GM23338 (cell line): ENCODE results near the gene INSRR. TPM values are rescaled to one million over a fixed set of nuclear protein-coding genes. Genes with fewer than 3 reads are reported as not detected.

Experiments
- ATAC-seq: fragments of 200-7000 bp; cut with Tn5 transposase; 3 replicates; pipeline ENCODE4 v1.9.1; 2020
- DNase-seq: peaks from one replicate; pipeline ENCODE4 v3.0.0-alpha.2; 2015; ENCODE audit warnings: low spot score
- H2AFZ ChIP-seq: fragments of 200-600 bp; sonication (generic); 2 replicates; pipeline ENCODE4 v1.8.0; 2016; ENCODE audit warnings: antibody characterized with exemption, mild to moderate bottlenecking, moderate library complexity
- H3F3A ChIP-seq: fragments of 200-600 bp; sonication (generic); replicated peaks from 2 replicates; pipeline ENCODE4 v1.8.0; 2017; ENCODE audit warnings: antibody characterized with exemption, mixed run types, low read depth
- H3K27ac ChIP-seq: fragments of 200-600 bp; sonication (generic); 2 replicates; pipeline ENCODE4 v1.6.1; 2016; ENCODE audit warnings: low read depth
- H3K27me3 ChIP-seq: fragments of 200-600 bp; sonication (generic); 2 replicates; pipeline ENCODE4 v1.8.0; 2016; ENCODE audit warnings: mild to moderate bottlenecking, mixed run types, moderate library complexity; ENCODE audit not compliant: insufficient read depth
- H3K36me3 ChIP-seq: fragments of 200-600 bp; sonication (generic); 2 replicates; pipeline ENCODE4 v1.8.0; 2016; ENCODE audit warnings: mild to moderate bottlenecking; ENCODE audit not compliant: insufficient read depth
- H3K4me1 ChIP-seq: fragments of 200-600 bp; sonication (generic); 2 replicates; pipeline ENCODE4 v1.8.0; 2016; ENCODE audit warnings: mild to moderate bottlenecking, moderate library complexity; ENCODE audit not compliant: insufficient read depth
- H3K4me2 ChIP-seq: fragments of 200-600 bp; sonication (generic); 2 replicates; pipeline ENCODE4 v1.7.1; 2017; ENCODE audit warnings: mixed run types
- H3K4me3 ChIP-seq: fragments of 200-600 bp; sonication (generic); 2 replicates; pipeline ENCODE4 v1.6.1; 2016; ENCODE audit warnings: mixed run types
- H3K79me2 ChIP-seq: fragments of 200-600 bp; sonication (generic); replicated peaks from 2 replicates; pipeline ENCODE4 v1.8.0; 2017; ENCODE audit warnings: mild to moderate bottlenecking; ENCODE audit not compliant: insufficient read depth
- H3K9me2 ChIP-seq: fragments of 200-600 bp; sonication (generic); 2 replicates; pipeline ENCODE4 v1.8.0; 2017; ENCODE audit not compliant: insufficient read depth
- H4K20me1 ChIP-seq: fragments of 200-600 bp; sonication (generic); replicated peaks from 2 replicates; pipeline ENCODE4 v1.8.0; 2017; ENCODE audit warnings: mild to moderate bottlenecking; ENCODE audit not compliant: insufficient read depth
- H3K27ac Mint-ChIP-seq: 2 replicates; pipeline ENCODE4 v1.8.0; 2020; ENCODE audit warnings: inconsistent platforms, mild to moderate bottlenecking, moderate library complexity, mixed read lengths
- H3K27me3 Mint-ChIP-seq: 3 replicates; pipeline ENCODE4 v1.8.0; 2022; ENCODE audit warnings: low read depth, mild to moderate bottlenecking, moderate library complexity, mixed read lengths, inconsistent platforms; ENCODE audit not compliant: insufficient read depth, poor library complexity
- H3K36me3 Mint-ChIP-seq: 3 replicates; pipeline ENCODE4 v1.8.0; 2021; ENCODE audit warnings: low read depth, mild to moderate bottlenecking, inconsistent platforms, moderate library complexity, mixed read lengths
- H3K4me1 Mint-ChIP-seq: 3 replicates; pipeline ENCODE4 v1.8.0; 2020; ENCODE audit warnings: mild to moderate bottlenecking, inconsistent platforms, mixed read lengths
- H3K4me3 Mint-ChIP-seq: 3 replicates; pipeline ENCODE4 v1.8.0; 2021; ENCODE audit warnings: moderate library complexity, mild to moderate bottlenecking, inconsistent platforms, mixed read lengths
- H3K9me3 Mint-ChIP-seq: 3 replicates; pipeline ENCODE4 v1.8.0; 2020; ENCODE audit warnings: moderate library complexity, mild to moderate bottlenecking, inconsistent platforms, mixed read lengths
- CREB1 ChIP-seq: fragments of 250-450 bp; sonication (Bioruptor Pico); IDR thresholded peaks from 2 replicates; pipeline ENCODE4 v1.5.0; 2020; ENCODE audit warnings: low read depth, mild to moderate bottlenecking, moderate library complexity
- CTCF ChIP-seq, 2 experiments: fragments of 200-600 bp in 1 of 2; sonication (generic) in 1 of 2; conservative IDR thresholded peaks; 2 replicates each; pipeline versions ENCODE4 v1.5.1 to v1.6.1; 2016 to 2017; ENCODE audit warnings: antibody characterized with exemption in 2 of 2, low read depth in 2 of 2, mild to moderate bottlenecking in 2 of 2, moderate library complexity in 1 of 2
- ETS1 ChIP-seq: IDR thresholded peaks from 2 replicates; pipeline ENCODE4 v1.6.1; 2016; ENCODE audit warnings: antibody characterized with exemption
- EZH2 ChIP-seq: fragments of 200-600 bp; sonication (generic); IDR thresholded peaks from one replicate; pipeline ENCODE4 v1.8.0; 2017; ENCODE audit warnings: antibody characterized with exemption, mild to moderate bottlenecking, low read depth; ENCODE audit not compliant: unreplicated experiment
- EZH2phosphoT487 ChIP-seq: fragments of 200-600 bp; sonication (generic); IDR thresholded peaks from one replicate; pipeline ENCODE4 v1.8.1; 2018; ENCODE audit warnings: antibody characterized with exemption; ENCODE audit not compliant: unreplicated experiment
- NANOG ChIP-seq: IDR thresholded peaks from 2 replicates; pipeline ENCODE4 v1.6.1; 2016; ENCODE audit warnings: antibody characterized with exemption, borderline replicate concordance
- POLR2AphosphoS5 ChIP-seq: IDR thresholded peaks from 2 replicates; pipeline ENCODE4 v1.6.1; 2016; ENCODE audit warnings: antibody characterized with exemption, low read depth
- REST ChIP-seq: IDR thresholded peaks from one replicate; pipeline ENCODE4 v1.6.1; 2018; ENCODE audit warnings: antibody characterized with exemption; ENCODE audit not compliant: unreplicated experiment
- ZNF114 ChIP-seq: fragments of 250-450 bp; sonication (Bioruptor Pico); IDR thresholded peaks from 2 replicates; pipeline ENCODE4 v1.5.0; 2020; ENCODE audit warnings: mild to moderate bottlenecking, moderate library complexity
- ZNF331 ChIP-seq: fragments of 250-450 bp; sonication (Bioruptor Pico); IDR thresholded peaks from 2 replicates; pipeline ENCODE4 v1.5.0; 2020; ENCODE audit warnings: low read depth, mild to moderate bottlenecking, moderate library complexity
- ZNF462 ChIP-seq: fragments of 250-450 bp; sonication (Bioruptor Pico); IDR thresholded peaks from 2 replicates; pipeline ENCODE4 v1.5.0; 2020; ENCODE audit warnings: mild to moderate bottlenecking, moderate library complexity
- polyA plus RNA-seq: library from polyadenylated mRNA; unstranded; fragments of >200 nt; fragmentation: Nextera tagmentation; extraction: Ambion mirVana; gene quantifications from 2 replicates; pipeline ENCODE4 v1.2.1, GENCODE V29; 2016
- total RNA-seq: library from RNA; depleted of rRNA; stranded (reverse); fragments of >200 nt; shearing (Covaris generic); gene quantifications from 2 replicates; pipeline ENCODE4 v1.2.3, GENCODE V29; 2014

INSRR gene
- total and polyA plus RNA-seq, 2 experiments from 2014 or later: not detected

- TF ChIP-seq CTCF (conservative IDR thresholded peaks at IDR 0.05; ENCODE audit: low read depth in 2 of 2): no peak; a peak in 1 of 4 replicates
These were observed 26.5 kb downstream of the INSRR start (continued) for GRCh38 chr1:156832434-156832833.

- H3K4me3 ChIP-seq: no peak overlapping the region
- H3K27ac Mint-ChIP-seq: no peak overlapping the region
- peak overlapping the region; percentile 1; the same call in 1 of the 2 replicates for H2AFZ ChIP-seq
- H3K36me3 ChIP-seq: no peaks in the 10 kb centered on the region
- no peak overlapping the region for H3K27ac ChIP-seq
- no peaks in the 10 kb centered on the region for H4K20me1 ChIP-seq
- no peaks in the 10 kb centered on the region for H3K9me3 Mint-ChIP-seq
- H3K36me3 Mint-ChIP-seq: no peaks in the 10 kb centered on the region
- H3K4me3 Mint-ChIP-seq: no peak overlapping the region; the same call in 2 of the 3 replicates
- H3K27me3 Mint-ChIP-seq: peaks cover 5% of the 10 kb centered on the region
- H3K4me1 Mint-ChIP-seq: no peaks in the 10 kb centered on the region
- no peak for DNase-seq
- H3K4me2 ChIP-seq: no peak overlapping the region
- H3F3A ChIP-seq: no peaks in the 10 kb centered on the region
- H3K4me1 ChIP-seq: no peaks in the 10 kb centered on the region
- peak; percentile 44; the same call in 2 of the 3 replicates for ATAC-seq
- H3K79me2 ChIP-seq: no peaks in the 10 kb centered on the region
- no peaks in the 10 kb centered on the region for H3K9me2 ChIP-seq
- no peaks in the 10 kb centered on the region for H3K27me3 ChIP-seq
- no peak for TF ChIP-seq CREB1 (CRISPR knock-in tag)
- no peak for TF ChIP-seq EZH2
- TF ChIP-seq ZNF331 (CRISPR knock-in tag): no peak
- no peak for TF ChIP-seq ZNF114 (CRISPR knock-in tag)
- no peak for TF ChIP-seq EZH2phosphoT487
- no peak for TF ChIP-seq ZNF462 (CRISPR knock-in tag)
- no peak for TF ChIP-seq ETS1
- TF ChIP-seq REST: no peak
- TF ChIP-seq NANOG: no peak
- no peak for TF ChIP-seq POLR2AphosphoS5
These were observed 30.4 kb downstream of the INSRR start for GRCh38 chr1:156828400-156829124.
